ENCODE data around the gene CXCL14. TPM values are rescaled to one million over a fixed set of nuclear protein-coding genes. Genes with fewer than 3 reads are reported as not detected.

The CXCL14 gene
- total RNA-seq, 4 donors from 2014 or later, result 0.42 to 4.0 (median 2.6) TPM

DNA sequence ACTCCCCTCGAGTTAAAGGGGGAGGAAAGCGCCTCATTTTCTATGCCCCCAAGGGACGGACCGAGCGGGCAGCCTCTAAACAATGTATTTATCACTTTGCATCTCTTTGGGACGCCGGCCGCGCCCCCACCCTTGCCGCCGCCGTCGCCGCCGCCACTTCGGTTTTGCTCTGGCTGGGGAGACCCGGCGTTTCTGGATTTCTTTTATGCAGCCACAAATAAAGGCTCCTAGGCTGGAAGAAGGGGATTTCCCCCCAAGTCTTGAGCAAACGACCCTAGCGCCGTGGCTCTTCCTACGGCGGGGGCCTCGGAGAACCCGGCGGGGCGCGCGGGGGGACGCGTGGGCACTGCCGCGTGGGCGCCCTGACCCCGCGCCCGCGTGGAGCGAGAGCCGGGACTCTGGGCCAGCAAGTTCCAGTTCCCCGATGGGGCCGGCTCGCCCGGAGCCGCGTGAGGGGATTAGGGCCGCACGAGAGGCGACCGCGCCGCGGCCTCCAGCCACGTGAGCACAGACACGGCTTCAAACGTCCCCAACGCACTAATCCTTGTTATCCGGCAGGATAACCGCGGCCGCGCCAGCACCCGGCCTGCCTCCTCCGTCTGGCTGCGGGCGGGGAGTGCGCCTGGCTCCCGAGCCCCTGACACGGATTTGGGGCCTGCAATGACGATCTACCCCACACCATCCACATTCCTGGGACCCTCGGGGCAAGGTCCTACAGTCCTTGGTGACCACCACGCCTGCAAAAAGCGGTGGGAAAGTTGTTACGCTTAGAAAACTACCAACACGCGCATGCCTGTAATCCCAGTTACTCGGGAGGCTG, 35.1 kb downstream of the CXCL14 start:
- intact Hi-C loops (cut with DNase I), result no loop called here

GRCh38 chr5:135543001-135543484, 35.7 kb downstream of the CXCL14 start:
- Histone ChIP-seq H3K4me1 (peaks cover 17 to 22% (median 19%) of the 10 kb centered on the region in 4 donors), H3K27me3 (peaks cover 0 to 98% (median 31%) of the 10 kb centered on the region in 4 donors), H3K9me3 (peaks cover 0 to under 1% (median 0%) of the 10 kb centered on the region in 4 donors), H3K4me3 (peak overlapping the region; percentile 48 to 63 (median 52)), H3K27ac (replicated peaks in 1 of 4) (no peak overlapping the region), H3K36me3 (no peaks in the 10 kb centered on the region)
- no peak for DNase-seq (ENCODE audit: extremely low spot score)
- intact Hi-C loops (cut with DNase I), result no loop called here
- no peak for TF ChIP-seq POLR2A (IDR thresholded peaks at IDR 0.05; ENCODE audit: low read depth)
- TF ChIP-seq CTCF (IDR thresholded peaks at IDR 0.05), result no peak
- no peak for TF ChIP-seq EP300 (IDR thresholded peaks at IDR 0.05)
- TF ChIP-seq POLR2AphosphoS5 (IDR thresholded peaks at IDR 0.05), result no peak
- WGBS, result 46% methylated on average over 5 of the region's 5 CpGs

More for the DNA sequence above, 35.1 kb downstream of the CXCL14 start:
- H3K9me3 ChIP-seq, result no peaks in the 10 kb centered on the region
- H3K27me3 ChIP-seq, result peaks cover 0 to 97% (median 31%) of the 10 kb centered on the region in 4 donors
- H3K4me1 ChIP-seq, result peaks cover 17 to 22% (median 19%) of the 10 kb centered on the region in 4 donors
- no peak overlapping the region for H3K27ac ChIP-seq (replicated peaks in 1 of 4)
- 4% methylated on average over 31 of the region's 77 CpGs for WGBS
- no peaks in the 10 kb centered on the region for H3K36me3 ChIP-seq
- no peak for DNase-seq (ENCODE audit: extremely low spot score)
- TF ChIP-seq EP300 (IDR thresholded peaks at IDR 0.05), result no peak
- TF ChIP-seq POLR2AphosphoS5 (IDR thresholded peaks at IDR 0.05), result no peak
- TF ChIP-seq CTCF (IDR thresholded peaks at IDR 0.05), result no peak
- TF ChIP-seq POLR2A (IDR thresholded peaks at IDR 0.05; ENCODE audit: low read depth), result no peak
- peak overlapping the region; percentile 48 to 63 (median 52) for H3K4me3 ChIP-seq

- 46% methylated on average over 9 of the region's 11 CpGs for WGBS
- Histone ChIP-seq H3K4me3 (no peak overlapping the region), H3K9me3 (peaks cover 0 to 10% (median 2%) of the 10 kb centered on the region in 4 donors), H3K36me3 (no peaks in the 10 kb centered on the region), H3K4me1 (peaks cover 17 to 22% (median 19%) of the 10 kb centered on the region in 4 donors), H3K27me3 (peaks cover 0 to 98% (median 35%) of the 10 kb centered on the region in 4 donors), H3K27ac (replicated peaks in 1 of 4) (no peak overlapping the region)
- no peak for DNase-seq (ENCODE audit: extremely low spot score)
- TF ChIP-seq EP300 (IDR thresholded peaks at IDR 0.05) (no peak), CTCF (IDR thresholded peaks at IDR 0.05) (no peak), POLR2AphosphoS5 (IDR thresholded peaks at IDR 0.05) (no peak), POLR2A (IDR thresholded peaks at IDR 0.05; ENCODE audit: low read depth) (no peak)
- intact Hi-C loops (cut with DNase I), result no loop called here
Measured at GRCh38 chr5:135541807-135542502, 36.8 kb downstream of the CXCL14 start.

DNA sequence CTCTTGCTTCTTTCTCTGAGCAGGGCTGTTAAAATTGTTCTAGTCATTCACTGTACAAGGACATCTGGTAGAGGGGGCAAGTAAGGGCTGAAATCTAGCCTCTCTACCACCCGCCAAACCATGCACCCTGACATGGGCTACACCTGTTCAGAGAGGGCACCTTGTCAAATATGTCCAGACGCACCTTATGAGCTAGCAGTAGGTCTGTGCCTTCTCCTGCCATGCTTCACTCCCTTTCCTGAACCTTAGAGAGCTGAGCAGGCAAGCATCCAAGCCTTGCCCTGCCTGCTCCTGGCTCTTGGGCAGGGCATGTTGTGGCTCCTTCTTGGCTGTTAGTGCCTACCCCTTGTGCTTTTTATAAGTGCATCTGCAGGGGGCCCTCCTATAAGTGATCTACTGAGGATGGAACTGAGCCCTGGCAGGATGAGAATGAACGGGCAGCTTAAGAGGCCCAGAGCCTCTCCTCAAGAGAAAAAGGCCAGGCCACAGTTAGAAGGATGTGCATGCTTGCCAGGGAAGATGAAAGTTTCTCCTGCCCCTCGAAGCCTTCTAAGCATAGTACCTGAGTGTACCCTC, 39.3 kb downstream of the CXCL14 start:
- Histone ChIP-seq H3K27me3 (peaks cover 0 to 98% (median 40%) of the 10 kb centered on the region in 4 donors), H3K36me3 (no peaks in the 10 kb centered on the region), H3K4me1 (peaks cover 25 to 36% (median 35%) of the 10 kb centered on the region in 4 donors), H3K27ac (replicated peaks in 1 of 4) (no peak overlapping the region), H3K9me3 (peaks cover 0 to 10% (median 2%) of the 10 kb centered on the region in 4 donors), H3K4me3 (no peak overlapping the region)
- intact Hi-C loops (cut with DNase I), result no loop called here
- 64% methylated on average over 2 of the region's 4 CpGs for WGBS
- TF ChIP-seq EP300 (IDR thresholded peaks at IDR 0.05) (no peak), POLR2AphosphoS5 (IDR thresholded peaks at IDR 0.05) (no peak), CTCF (IDR thresholded peaks at IDR 0.05) (no peak), POLR2A (IDR thresholded peaks at IDR 0.05; ENCODE audit: low read depth) (no peak)
- DNase-seq (ENCODE audit: extremely low spot score), result no peak
